A673 (cell line): ENCODE data around the gene CRY1. TPM values are rescaled to one million over a fixed set of nuclear protein-coding genes. Genes with fewer than 3 reads are reported as not detected.

Source experiments
- BruUV-seq: library from RNA; stranded (reverse); fragments of 400-500 nt; replicated peaks from 2 replicates; lab custom pipeline; 2021; lab: Mats Ljungman, UMichigan
- CTCF ChIA-PET: fragments of 300-600 bp; sonication (Branson Sonifier 250); formaldehyde crosslinking; loops from one replicate; lab custom pipeline; 2022; ENCODE audit warnings: antibody characterized with exemption; lab: Charles Lee
- POLR2A ChIA-PET: fragments of 300-600 bp; sonication (Branson Sonifier 250); formaldehyde crosslinking; loops from one replicate; lab custom pipeline; 2022; ENCODE audit warnings: antibody characterized with exemption; ENCODE audit not compliant: low non-redundant PET; lab: Charles Lee
- DNase-seq: peaks from one replicate; pipeline ENCODE4 v3.0.0-alpha.2; 2015; ENCODE audit warnings: low spot score
- H3K27ac ChIP-seq: fragments of 200-600 bp; sonication (generic); 2 replicates; pipeline ENCODE4 v1.5.1; 2016; ENCODE audit warnings: mixed run types, low read depth, mild to moderate bottlenecking, mixed read lengths, antibody characterized with exemption, low read length; ENCODE audit not compliant: poor library complexity, severe bottlenecking
- H3K27me3 ChIP-seq: fragments of 200-600 bp; sonication (generic); replicated peaks from 2 replicates; pipeline ENCODE4 v1.6.1; 2017; ENCODE audit warnings: mixed run types, low read depth, mild to moderate bottlenecking, mixed read lengths, antibody characterized with exemption, low read length; ENCODE audit not compliant: insufficient read depth, poor library complexity
- H3K36me3 ChIP-seq: fragments of 200-600 bp; sonication (generic); 2 replicates; pipeline ENCODE4 v1.6.1; 2016; ENCODE audit warnings: mixed run types, mild to moderate bottlenecking, mixed read lengths, antibody characterized with exemption, low read length; ENCODE audit not compliant: insufficient read depth, poor library complexity, severe bottlenecking
- H3K4me1 ChIP-seq: fragments of 200-600 bp; sonication (generic); 2 replicates; pipeline ENCODE4 v1.6.1; 2017; ENCODE audit warnings: mixed run types, mild to moderate bottlenecking, mixed read lengths, antibody characterized with exemption, low read length; ENCODE audit not compliant: insufficient read depth, poor library complexity, severe bottlenecking
- H3K4me3 ChIP-seq: fragments of 200-600 bp; sonication (generic); 2 replicates; pipeline ENCODE4 v1.5.1; 2016; ENCODE audit warnings: low read depth, mixed run types, mild to moderate bottlenecking, mixed read lengths, low read length; ENCODE audit not compliant: poor library complexity, severe bottlenecking
- H3K9me3 ChIP-seq: fragments of 200-600 bp; sonication (generic); 2 replicates; pipeline ENCODE4 v1.6.1; 2016; ENCODE audit warnings: mixed run types, low read depth, mild to moderate bottlenecking, mixed read lengths, antibody characterized with exemption, low read length; ENCODE audit not compliant: poor library complexity, severe bottlenecking
- EZH2 ChIP-seq: fragments of 200-600 bp; sonication (generic); IDR thresholded peaks from 2 replicates; pipeline ENCODE4 v1.6.1; 2017; ENCODE audit warnings: borderline replicate concordance, low read depth, mild to moderate bottlenecking, mixed read lengths, antibody characterized with exemption, low read length; ENCODE audit not compliant: poor library complexity, severe bottlenecking
- intact Hi-C: fragments of 100-400 bp; cut with micrococcal nuclease; formaldehyde crosslinking; loops from one replicate; pipeline ENCODE4 v1.10.0; 2022; ENCODE audit not compliant: unreplicated experiment
- total RNA-seq: library from RNA; stranded (reverse); gene quantifications from 2 replicates; pipeline ENCODE4 v1.2.3, GENCODE V29; 2021
- TF ChIP-seq, protein P1 (sequence below): fragments of 300-800, 200-600 bp; sonication (generic); conservative IDR thresholded peaks from 2 replicates; pipeline ENCODE4 v1.5.1; 2017; ENCODE audit warnings: low read depth, mild to moderate bottlenecking, antibody characterized with exemption, low read length, moderate library complexity, mixed read lengths

Gene CRY1
- total RNA-seq, 1 experiment from 2014 or later: 41.0 TPM

DNA sequence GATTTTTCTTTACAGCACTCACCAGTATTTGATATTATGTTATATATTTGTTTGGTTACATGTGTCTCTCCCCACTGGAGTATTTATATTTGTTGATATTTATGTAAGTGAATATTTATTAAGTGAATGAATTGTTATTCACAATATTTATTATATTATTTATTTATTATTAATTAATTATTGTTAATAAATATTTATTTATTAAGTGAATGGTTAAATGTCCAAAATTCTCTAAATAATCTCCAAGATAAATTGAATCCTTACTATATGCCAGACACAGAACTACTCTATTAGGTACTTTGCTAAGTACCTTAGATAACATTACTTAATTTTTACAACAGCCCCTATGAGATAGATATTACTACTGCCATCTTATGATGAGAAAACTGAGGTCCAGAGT lies 10.2 kb upstream of the CRY1 start:
- Histone ChIP-seq H3K4me3 (no peak overlapping the region), H3K4me1 (no peaks in the 10 kb centered on the region), H3K9me3 (no peaks in the 10 kb centered on the region), H3K27ac (no peak overlapping the region), H3K27me3 (no peaks in the 10 kb centered on the region), H3K36me3 (no peaks in the 10 kb centered on the region)
- POLR2A ChIA-PET: no interaction called here
- no peak for DNase-seq
- TF ChIP-seq EZH2: no peak
- TF ChIP-seq, protein P1, sequence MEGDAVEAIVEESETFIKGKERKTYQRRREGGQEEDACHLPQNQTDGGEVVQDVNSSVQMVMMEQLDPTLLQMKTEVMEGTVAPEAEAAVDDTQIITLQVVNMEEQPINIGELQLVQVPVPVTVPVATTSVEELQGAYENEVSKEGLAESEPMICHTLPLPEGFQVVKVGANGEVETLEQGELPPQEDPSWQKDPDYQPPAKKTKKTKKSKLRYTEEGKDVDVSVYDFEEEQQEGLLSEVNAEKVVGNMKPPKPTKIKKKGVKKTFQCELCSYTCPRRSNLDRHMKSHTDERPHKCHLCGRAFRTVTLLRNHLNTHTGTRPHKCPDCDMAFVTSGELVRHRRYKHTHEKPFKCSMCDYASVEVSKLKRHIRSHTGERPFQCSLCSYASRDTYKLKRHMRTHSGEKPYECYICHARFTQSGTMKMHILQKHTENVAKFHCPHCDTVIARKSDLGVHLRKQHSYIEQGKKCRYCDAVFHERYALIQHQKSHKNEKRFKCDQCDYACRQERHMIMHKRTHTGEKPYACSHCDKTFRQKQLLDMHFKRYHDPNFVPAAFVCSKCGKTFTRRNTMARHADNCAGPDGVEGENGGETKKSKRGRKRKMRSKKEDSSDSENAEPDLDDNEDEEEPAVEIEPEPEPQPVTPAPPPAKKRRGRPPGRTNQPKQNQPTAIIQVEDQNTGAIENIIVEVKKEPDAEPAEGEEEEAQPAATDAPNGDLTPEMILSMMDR: no peak
- BruUV-seq: no TSS peak
- intact Hi-C loops: loop anchor here (10.0 kb wide), 1 partner anchor 719 kb away; no protein-coding TSS in a partner anchor
- CTCF ChIA-PET: no interaction called here

DNA sequence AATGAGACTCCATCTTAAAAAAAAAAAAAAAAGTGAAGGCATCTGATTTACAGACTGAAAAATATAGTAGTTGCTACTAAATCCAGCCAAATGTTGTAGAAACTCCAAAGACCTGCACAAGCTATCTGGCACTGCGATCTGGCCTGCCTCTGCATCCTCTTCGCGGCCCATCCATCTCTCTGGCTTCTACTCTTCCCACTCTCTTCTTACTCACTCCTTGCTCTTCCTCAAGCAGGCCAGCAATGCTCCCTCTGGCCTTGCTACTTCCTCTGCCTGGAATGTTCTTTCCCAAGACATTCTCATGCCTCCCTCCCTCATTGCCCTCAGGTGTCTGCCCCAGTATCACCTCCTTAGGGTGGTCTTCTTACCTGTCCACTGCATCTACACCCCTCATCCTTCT lies 9.7 kb upstream of the CRY1 start:
- CTCF ChIA-PET: no interaction called here
- TF ChIP-seq EZH2: no peak
- TF ChIP-seq, protein P1: no peak
- POLR2A ChIA-PET: no interaction called here
- H3K9me3 ChIP-seq: no peaks in the 10 kb centered on the region
- H3K4me1 ChIP-seq: no peaks in the 10 kb centered on the region
- H3K36me3 ChIP-seq: no peaks in the 10 kb centered on the region
- BruUV-seq: no TSS peak
- intact Hi-C loops: loop anchor here (10.0 kb wide), 1 partner anchor 718 kb away; no protein-coding TSS in a partner anchor
- H3K4me3 ChIP-seq: no peak overlapping the region
- no peaks in the 10 kb centered on the region for H3K27me3 ChIP-seq
- no peak for DNase-seq
- H3K27ac ChIP-seq: no peak overlapping the region

DNA sequence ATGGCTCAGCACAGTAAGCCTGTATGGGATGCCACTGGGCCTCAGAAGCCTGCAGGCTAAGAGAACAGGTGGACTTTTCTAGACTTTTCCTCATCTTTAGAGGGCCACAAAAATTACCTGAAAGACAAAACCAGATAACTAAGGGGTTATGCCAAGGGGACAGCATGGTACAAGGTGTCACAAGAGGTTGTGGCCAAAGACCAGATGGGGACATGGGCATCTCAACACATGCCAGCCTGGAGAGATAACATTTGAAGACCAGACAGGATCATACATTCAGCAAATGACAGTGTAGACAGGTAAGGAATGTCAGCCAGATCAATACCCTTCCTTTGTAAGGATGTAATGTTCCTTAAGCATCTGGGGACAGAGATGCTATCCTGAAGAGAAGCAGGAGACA lies 8.9 kb upstream of the CRY1 start:
- H3K36me3 ChIP-seq: no peaks in the 10 kb centered on the region
- intact Hi-C loops: loop anchor here (10.0 kb wide), 1 partner anchor 717 kb away; no protein-coding TSS in a partner anchor
- no peaks in the 10 kb centered on the region for H3K9me3 ChIP-seq
- no peak for DNase-seq
- TF ChIP-seq, protein P1: no peak
- no peak for TF ChIP-seq EZH2
- ChIA-PET POLR2A (no interaction called here), CTCF (interaction anchor here (0.9 kb wide), 1 partner anchor 25 kb away, joined by 3 read pairs; no protein-coding TSS in a partner anchor)
- no peaks in the 10 kb centered on the region for H3K27me3 ChIP-seq
- no peak overlapping the region for H3K27ac ChIP-seq
- BruUV-seq: no TSS peak
- H3K4me3 ChIP-seq: no peak overlapping the region
- no peaks in the 10 kb centered on the region for H3K4me1 ChIP-seq
